MM.1S (cell line): ENCODE results near the gene PADI2.

Source experiments
- DNase-seq: peaks from one replicate; pipeline ENCODE4 v3.0.0-alpha.2; 2015
- H2AFZ ChIP-seq: fragments of 300-600 bp; sonication (generic); 2 replicates; pipeline ENCODE4 v1.6.0; 2016; ENCODE audit warnings: antibody characterized with exemption, low read length
- H3F3A ChIP-seq: fragments of 300-600 bp; sonication (generic); 2 replicates; pipeline ENCODE4 v1.6.1; 2016; ENCODE audit warnings: mild to moderate bottlenecking, antibody characterized with exemption, low read length, moderate library complexity, mixed read lengths; ENCODE audit not compliant: insufficient read depth
- H3K27ac ChIP-seq: fragments of 300-600 bp; sonication (generic); 2 replicates; pipeline ENCODE4 v1.5.1; 2016; ENCODE audit warnings: mild to moderate bottlenecking, low read length
- H3K27me3 ChIP-seq: fragments of 300-600 bp; sonication (generic); replicated peaks from 2 replicates; pipeline ENCODE4 v1.6.0; 2016; ENCODE audit warnings: low read length; ENCODE audit not compliant: insufficient read depth
- H3K36me3 ChIP-seq: fragments of 300-600 bp; sonication (generic); replicated peaks from 2 replicates; pipeline ENCODE4 v1.6.1; 2016; ENCODE audit warnings: mild to moderate bottlenecking, low read length, mixed read lengths; ENCODE audit not compliant: insufficient read depth
- H3K4me1 ChIP-seq: fragments of 300-600 bp; sonication (generic); 2 replicates; pipeline ENCODE4 v1.6.1; 2016; ENCODE audit warnings: low read length, mixed read lengths
- H3K4me2 ChIP-seq: fragments of 300-600 bp; sonication (generic); 2 replicates; pipeline ENCODE4 v1.6.0; 2016; ENCODE audit warnings: low read depth, low read length
- H3K4me3 ChIP-seq: fragments of 300-600 bp; sonication (generic); 2 replicates; pipeline ENCODE4 v1.5.1; 2016; ENCODE audit warnings: low read length, mixed read lengths
- H3K79me2 ChIP-seq: fragments of 300-600 bp; sonication (generic); 2 replicates; pipeline ENCODE4 v1.6.1; 2016; ENCODE audit warnings: mixed run types, low read length, mixed read lengths
- H3K9ac ChIP-seq: fragments of 300-600 bp; sonication (generic); 2 replicates; pipeline ENCODE4 v1.6.1; 2016; ENCODE audit warnings: low read length, mixed read lengths
- H3K9me2 ChIP-seq: fragments of 300-600 bp; sonication (generic); replicated peaks from 2 replicates; pipeline ENCODE4 v1.6.1; 2016; ENCODE audit warnings: mild to moderate bottlenecking, low read length, mixed read lengths; ENCODE audit not compliant: insufficient read depth
- H3K9me3 ChIP-seq: fragments of 300-600 bp; sonication (generic); replicated peaks from 2 replicates; pipeline ENCODE4 v1.6.1; 2016; ENCODE audit warnings: mild to moderate bottlenecking, low read length, mixed read lengths; ENCODE audit not compliant: insufficient read depth
- H4K20me1 ChIP-seq: fragments of 300-600 bp; sonication (generic); 2 replicates; pipeline ENCODE4 v1.6.1; 2016; ENCODE audit warnings: mild to moderate bottlenecking, low read length, moderate library complexity, mixed read lengths; ENCODE audit not compliant: insufficient read depth
- EZH2 ChIP-seq: fragments of 300-600 bp; sonication (generic); optimal IDR thresholded peaks from 2 replicates; pipeline ENCODE3; 2017; ENCODE audit warnings: low read depth, mild to moderate bottlenecking, antibody characterized with exemption, low read length, mixed read lengths
- EZH2phosphoT487 ChIP-seq: fragments of 300-600 bp; sonication (generic); IDR thresholded peaks from 2 replicates; pipeline ENCODE4 v1.6.1; 2018; ENCODE audit warnings: antibody characterized with exemption, low read length
- TF ChIP-seq, protein P1 (sequence below): fragments of 300-600 bp; sonication (generic); IDR thresholded peaks from 2 replicates; pipeline ENCODE4 v1.5.1; 2016; ENCODE audit warnings: antibody characterized with exemption, low read length, mixed read lengths

The PADI2 gene

DNA sequence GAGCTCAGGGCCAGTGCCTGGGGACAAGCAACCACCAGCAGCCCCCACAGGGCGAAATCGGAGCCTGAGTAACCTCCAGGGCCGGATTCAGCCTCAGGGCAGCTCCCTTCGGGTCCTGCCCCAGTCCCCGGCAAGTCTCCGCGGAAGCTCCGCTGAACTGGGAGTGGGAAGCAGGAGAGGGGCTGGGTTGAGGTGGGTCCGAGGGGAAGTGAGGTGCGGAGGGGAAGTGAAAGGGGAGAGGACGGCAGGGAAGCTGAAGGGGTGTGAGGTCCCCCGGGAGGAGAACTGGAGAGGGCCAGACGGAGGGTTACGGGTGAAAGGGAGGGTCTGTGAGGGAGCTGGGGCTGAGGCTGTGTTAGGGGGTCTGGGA, 560 bp downstream of the PADI2 start:
- H3K27ac ChIP-seq = no peak overlapping the region
- H3K4me2 ChIP-seq = peak overlapping the region; percentile 52
- no peaks in the 10 kb centered on the region for H4K20me1 ChIP-seq
- TF ChIP-seq, protein P1, sequence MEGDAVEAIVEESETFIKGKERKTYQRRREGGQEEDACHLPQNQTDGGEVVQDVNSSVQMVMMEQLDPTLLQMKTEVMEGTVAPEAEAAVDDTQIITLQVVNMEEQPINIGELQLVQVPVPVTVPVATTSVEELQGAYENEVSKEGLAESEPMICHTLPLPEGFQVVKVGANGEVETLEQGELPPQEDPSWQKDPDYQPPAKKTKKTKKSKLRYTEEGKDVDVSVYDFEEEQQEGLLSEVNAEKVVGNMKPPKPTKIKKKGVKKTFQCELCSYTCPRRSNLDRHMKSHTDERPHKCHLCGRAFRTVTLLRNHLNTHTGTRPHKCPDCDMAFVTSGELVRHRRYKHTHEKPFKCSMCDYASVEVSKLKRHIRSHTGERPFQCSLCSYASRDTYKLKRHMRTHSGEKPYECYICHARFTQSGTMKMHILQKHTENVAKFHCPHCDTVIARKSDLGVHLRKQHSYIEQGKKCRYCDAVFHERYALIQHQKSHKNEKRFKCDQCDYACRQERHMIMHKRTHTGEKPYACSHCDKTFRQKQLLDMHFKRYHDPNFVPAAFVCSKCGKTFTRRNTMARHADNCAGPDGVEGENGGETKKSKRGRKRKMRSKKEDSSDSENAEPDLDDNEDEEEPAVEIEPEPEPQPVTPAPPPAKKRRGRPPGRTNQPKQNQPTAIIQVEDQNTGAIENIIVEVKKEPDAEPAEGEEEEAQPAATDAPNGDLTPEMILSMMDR = no peak
- peak; percentile 46 for TF ChIP-seq EZH2
- no peak for TF ChIP-seq EZH2phosphoT487
- H2AFZ ChIP-seq = no peak overlapping the region
- H3K9me3 ChIP-seq = no peaks in the 10 kb centered on the region
- no peaks in the 10 kb centered on the region for H3K36me3 ChIP-seq
- no peak overlapping the region for H3K4me3 ChIP-seq
- H3K9me2 ChIP-seq = no peaks in the 10 kb centered on the region
- no peak for DNase-seq
- H3K27me3 ChIP-seq = peaks cover 100% of the 10 kb centered on the region
- H3K9ac ChIP-seq = no peak overlapping the region
- H3F3A ChIP-seq = no peaks in the 10 kb centered on the region
- no peaks in the 10 kb centered on the region for H3K79me2 ChIP-seq
- H3K4me1 ChIP-seq = peaks cover 7% of the 10 kb centered on the region; the same call in 1 of the 2 replicates

DNA sequence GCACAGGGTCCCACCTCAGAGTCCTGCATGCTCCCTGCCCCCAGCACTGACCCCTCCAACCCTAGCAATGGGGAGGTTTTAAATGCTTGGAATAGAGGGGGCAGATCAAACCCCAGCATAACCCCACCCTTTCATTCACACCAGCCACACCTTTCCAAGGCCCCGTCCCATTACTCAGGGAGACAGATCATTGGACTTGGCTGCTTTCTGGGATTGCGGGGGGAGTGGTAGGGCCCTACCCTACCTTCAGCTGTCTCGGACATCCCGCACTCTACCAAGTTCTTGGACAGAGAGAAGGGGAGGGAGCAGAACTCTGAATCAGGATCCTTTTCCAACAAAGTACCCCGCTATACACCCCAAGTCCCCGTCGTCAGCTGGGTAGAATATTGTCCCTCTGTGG, 983 bp downstream of the PADI2 start:
- Histone ChIP-seq H3K79me2 (no peaks in the 10 kb centered on the region), H3K4me1 (peaks cover 7% of the 10 kb centered on the region; the same call in 1 of the 2 replicates), H3K36me3 (no peaks in the 10 kb centered on the region), H3K4me2 (no peak overlapping the region), H3K9me3 (no peaks in the 10 kb centered on the region), H3K4me3 (no peak overlapping the region), H3K27ac (no peak overlapping the region), H3K9me2 (no peaks in the 10 kb centered on the region), H2AFZ (no peak overlapping the region), H4K20me1 (no peaks in the 10 kb centered on the region), H3F3A (no peaks in the 10 kb centered on the region), H3K27me3 (peaks cover 100% of the 10 kb centered on the region), H3K9ac (no peak overlapping the region)
- TF ChIP-seq EZH2 = no peak
- TF ChIP-seq, protein P1 = no peak
- no peak for TF ChIP-seq EZH2phosphoT487
- DNase-seq = no peak

DNA sequence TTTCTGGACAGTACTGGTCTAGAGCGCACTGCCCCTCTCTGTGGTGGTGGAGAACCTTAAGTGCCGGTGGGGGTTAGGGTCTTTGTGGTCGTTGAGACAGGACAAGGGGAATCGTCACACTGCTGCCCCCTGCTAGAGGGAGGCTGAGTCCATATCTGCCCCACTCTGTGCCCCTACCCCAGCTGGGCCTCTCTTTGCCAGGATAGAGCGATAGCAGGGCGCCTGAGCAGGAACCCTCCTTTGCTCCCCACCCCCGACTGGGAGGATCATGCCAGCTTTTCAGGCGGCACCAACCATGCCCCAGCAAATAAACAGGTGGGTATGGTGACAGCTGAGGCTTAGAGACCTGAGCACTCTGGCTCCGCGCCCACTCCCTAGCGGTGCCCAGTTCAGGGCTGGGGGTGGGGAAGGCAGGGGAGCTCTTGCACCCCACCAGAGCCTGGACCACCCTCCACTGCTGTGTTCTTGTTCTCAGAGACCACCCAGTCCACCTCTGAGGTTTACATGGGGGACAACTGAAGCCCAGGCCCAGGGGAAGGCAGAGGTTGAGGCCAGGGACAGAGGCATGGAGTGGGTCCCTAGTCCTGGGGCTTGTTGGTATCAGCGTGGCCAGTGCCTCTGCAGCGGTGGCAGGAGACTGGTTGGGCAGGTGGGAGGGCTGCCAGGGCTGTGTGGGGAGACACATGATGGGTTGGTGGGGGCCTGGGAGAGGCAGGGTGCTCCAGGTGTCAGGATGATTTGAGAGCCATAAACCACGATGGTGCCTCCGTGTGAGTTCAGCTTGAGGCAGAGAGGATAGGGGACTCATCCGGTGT, 1.6 kb downstream of the PADI2 start:
- Histone ChIP-seq H3K79me2 (no peaks in the 10 kb centered on the region), H3K27me3 (peaks cover 98% of the 10 kb centered on the region), H3K4me2 (no peak overlapping the region), H4K20me1 (no peaks in the 10 kb centered on the region), H3K9me3 (no peaks in the 10 kb centered on the region), H3K27ac (no peak overlapping the region), H2AFZ (no peak overlapping the region), H3F3A (no peaks in the 10 kb centered on the region), H3K4me3 (no peak overlapping the region), H3K9me2 (no peaks in the 10 kb centered on the region), H3K36me3 (no peaks in the 10 kb centered on the region), H3K9ac (no peak overlapping the region), H3K4me1 (peaks cover 7% of the 10 kb centered on the region; the same call in 1 of the 2 replicates)
- no peak for DNase-seq
- TF ChIP-seq EZH2 = no peak
- TF ChIP-seq EZH2phosphoT487 = no peak
- TF ChIP-seq, protein P1 = no peak
